Measurements from ENCODE around the gene CAPZA1. TPM values are rescaled to one million over a fixed set of nuclear protein-coding genes. Genes with fewer than 3 reads are reported as not detected.

Gene CAPZA1
- total RNA-seq, 1 experiment from 2014 or later = 108 TPM

- no peak overlapping the region for H3T11ph ChIP-seq (ENCODE audit: low read length)
- DNase-seq = no peak
- H2AK5ac ChIP-seq (ENCODE audit: insufficient read length, low read length) = no peak overlapping the region
- no peak overlapping the region for H3K4me2 ChIP-seq (ENCODE audit: insufficient read depth, insufficient read length, low read length)
- peaks cover 13% of the 10 kb centered on the region for H3K23me2 ChIP-seq (ENCODE audit: insufficient read length, low read depth, low read length, poor library complexity, severe bottlenecking)
- WGBS (ENCODE audit: extremely low coverage, insufficient read length, low lambda C conversion rate) = no CpG with 5 or more reads among the region's 3 CpGs
- H2BK5ac ChIP-seq (ENCODE audit: insufficient read length, low read length) = no peak overlapping the region
- H2AFZ ChIP-seq (ENCODE audit: low read length) = no peak overlapping the region
- no peaks in the 10 kb centered on the region for H3K79me1 ChIP-seq (ENCODE audit: insufficient read depth, low read depth, low read length, poor library complexity, severe bottlenecking)
- no peak overlapping the region for H2BK120ac ChIP-seq (ENCODE audit: low read depth, low read length, poor library complexity, severe bottlenecking)
- peaks cover 13 to 24% (median 19%) of the 10 kb centered on the region in 3 experiments for H3K36me3 Mint-ChIP-seq (ENCODE audit: insufficient read depth in 1 of 3, low read depth in 3 of 3)
- H3K27ac Mint-ChIP-seq = no peak overlapping the region
- no peaks in the 10 kb centered on the region for H4K20me1 ChIP-seq (ENCODE audit: control insufficient read depth, insufficient read depth, insufficient read length)
- peaks cover 59 to 67% of the 10 kb centered on the region in 2 experiments for H3K4me1 Mint-ChIP-seq
- H3K9me3 Mint-ChIP-seq = no peaks in the 10 kb centered on the region; a peak in 1 of 5 replicates
- H4K5ac ChIP-seq (ENCODE audit: insufficient read length, low read depth, low read length) = no peak overlapping the region
- H3K9me3 ChIP-seq (ENCODE audit: control insufficient read depth, low read depth, low read length) = no peaks in the 10 kb centered on the region
- peaks cover 53% of the 10 kb centered on the region for H3K27me3 Mint-ChIP-seq (ENCODE audit: low read depth)
- H3K27me3 ChIP-seq (ENCODE audit: insufficient read depth, low read length) = peaks cover 4% of the 10 kb centered on the region; the same call in 1 of the 2 replicates
- no peaks in the 10 kb centered on the region; the same call in 1 of the 2 replicates for H3K79me2 ChIP-seq (ENCODE audit: insufficient read depth, low read length)
- H4K91ac ChIP-seq (ENCODE audit: insufficient read length, low read depth, low read length) = no peak overlapping the region
- no peak overlapping the region for H3K23ac ChIP-seq (ENCODE audit: insufficient read length, low read depth, low read length)
- no peak overlapping the region for H3K14ac ChIP-seq (ENCODE audit: insufficient read depth, low read length)
- no peak overlapping the region for H2BK12ac ChIP-seq (ENCODE audit: insufficient read length, low read depth, low read length)
- no peak overlapping the region for H2BK20ac ChIP-seq (ENCODE audit: low read depth, low read length, poor library complexity, severe bottlenecking)
- H3K56ac ChIP-seq (ENCODE audit: insufficient read length, low read depth, low read length) = no peak overlapping the region
- peaks cover 16% of the 10 kb centered on the region for H3K4me1 ChIP-seq (ENCODE audit: insufficient read depth, low read length)
- H2BK15ac ChIP-seq (ENCODE audit: low read depth, low read length) = no peak overlapping the region
- no peak overlapping the region for H3K9ac ChIP-seq (ENCODE audit: extremely low read depth, insufficient read length, low read length)
- no peak overlapping the region for H3K4me3 Mint-ChIP-seq
- no peak overlapping the region for H4K8ac ChIP-seq (replicated peaks; ENCODE audit: insufficient read length, low read depth, low read length)
- no peak overlapping the region for H3K4ac ChIP-seq (ENCODE audit: low read depth, low read length)
- no peak for TF ChIP-seq CTCF (conservative IDR thresholded peaks at IDR 0.05)
- H3K27ac ChIP-seq (ENCODE audit: insufficient read length, low read depth, low read length) = no peak overlapping the region
- H3K18ac ChIP-seq (ENCODE audit: insufficient read length, low read depth, low read length) = no peak overlapping the region
Observed at GRCh38 chr1:112708489-112708888, 88.9 kb downstream of the CAPZA1 start.

Measured in H9 (cell line).